M059J (cell line): ENCODE data around the gene ZNF830. TPM values are rescaled to one million over a fixed set of nuclear protein-coding genes. Genes with fewer than 3 reads are reported as not detected.
"Not testable (repeated sequence)": the region's sequence is repeated elsewhere in the genome, so short reads cannot be mapped to it uniquely, and the experiment has no call there.

Experiments used
- DNase-seq: peaks from one replicate; pipeline ENCODE4 v3.0.0-alpha.2; 2012; ENCODE audit warnings: low read depth
- total RNA-seq: library from RNA; depleted of rRNA; stranded (reverse); fragments of >200 nt; shearing (Covaris generic); gene quantifications from 2 replicates; pipeline ENCODE4 v1.2.3, GENCODE V29; 2014; rRNA removed

Gene ZNF830
- total RNA-seq, 1 experiment from 2014 or later: 12.3 TPM

DNA sequence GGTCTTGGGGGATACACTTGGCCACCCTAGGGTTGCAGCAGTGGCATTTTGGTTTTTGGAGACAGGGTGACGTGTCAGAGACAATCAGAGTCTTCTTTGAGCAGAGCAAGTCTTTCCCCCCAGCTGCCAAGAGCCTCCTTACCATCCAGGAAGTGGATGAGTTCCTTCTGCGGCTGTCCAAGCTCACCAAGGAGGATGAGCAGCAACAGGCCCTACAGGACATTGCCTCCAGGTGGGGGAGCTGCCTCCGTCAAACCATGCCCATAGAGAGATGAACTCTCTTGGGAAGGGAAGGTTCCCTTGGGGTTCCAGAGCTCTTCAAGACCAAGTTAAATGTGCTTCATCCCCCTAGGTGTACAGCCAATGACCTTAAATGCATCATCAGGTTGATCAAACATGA is 30.3 kb downstream of the ZNF830 start:
- no peak for DNase-seq

DNA sequence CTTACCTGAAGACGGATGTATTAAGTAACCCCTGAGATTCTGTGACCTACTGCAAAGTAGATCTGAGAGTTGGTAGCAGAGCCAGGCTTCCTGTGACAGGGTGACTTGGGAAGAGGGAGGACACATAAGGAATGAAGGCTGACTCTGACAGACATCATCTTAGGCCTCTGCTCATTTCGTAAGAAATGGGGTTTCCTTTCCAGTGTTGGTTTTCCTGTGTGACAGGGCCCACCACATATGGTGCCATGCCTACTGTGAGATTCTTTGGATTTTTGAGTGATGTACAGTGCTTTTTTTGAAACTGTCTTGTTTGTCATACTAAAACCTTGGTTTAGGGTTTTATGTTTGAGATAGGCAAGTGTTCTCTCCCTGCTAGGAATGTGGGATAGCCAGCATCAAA is 31.7 kb downstream of the ZNF830 start:
- no peak for DNase-seq

GRCh38 chr17:34996422-34997285 is 35.3 kb downstream of the ZNF830 start:
- no peak for DNase-seq

DNA sequence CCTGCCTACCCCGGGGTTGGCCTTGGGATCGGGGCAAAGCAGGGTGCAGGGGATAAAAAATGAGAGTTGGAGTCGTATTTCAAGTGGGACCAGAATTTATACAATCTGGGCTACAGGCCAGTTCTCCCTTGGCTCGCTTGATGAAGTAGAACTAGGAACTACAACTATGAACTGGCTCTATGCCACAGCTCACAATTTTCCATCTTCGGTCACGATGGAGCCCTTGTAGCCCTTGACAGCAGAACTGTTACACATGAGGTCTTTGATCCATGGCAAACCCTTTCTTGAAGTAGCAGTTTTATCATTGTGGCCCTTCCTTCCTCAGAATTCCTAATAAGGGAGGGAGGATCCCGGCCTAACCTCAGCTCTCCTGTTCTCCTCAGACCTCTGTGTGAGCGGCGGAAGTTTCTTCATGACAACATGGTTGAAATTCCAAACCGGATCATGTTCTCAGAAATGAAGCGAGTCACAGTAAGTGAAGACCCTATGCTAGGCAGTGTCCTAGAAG is 36.1 kb downstream of the ZNF830 start:
- DNase-seq: no peak

GRCh38 chr17:34998205-34998604 is 36.9 kb downstream of the ZNF830 start:
- peak; percentile 58 for DNase-seq

DNA sequence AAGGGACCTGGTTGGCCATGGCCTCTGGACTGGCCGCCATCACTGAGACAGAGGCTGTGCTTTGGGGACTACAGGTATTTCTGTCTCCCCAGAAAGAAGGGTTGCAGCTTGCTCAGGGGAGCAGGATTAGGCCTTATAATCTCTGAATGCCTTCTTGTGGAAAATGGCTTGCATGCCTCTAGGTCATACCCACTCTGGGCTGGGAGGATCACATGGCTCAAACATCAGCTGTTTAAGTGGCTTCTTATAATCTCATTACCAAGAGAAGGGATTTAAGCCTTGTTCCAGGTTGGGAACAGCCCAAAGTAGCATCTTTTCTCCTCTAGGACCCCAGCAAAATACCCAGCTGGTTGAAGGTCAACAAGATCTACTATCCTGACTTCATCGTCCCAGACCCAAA is 38.1 kb downstream of the ZNF830 start:
- DNase-seq: no peak

DNA sequence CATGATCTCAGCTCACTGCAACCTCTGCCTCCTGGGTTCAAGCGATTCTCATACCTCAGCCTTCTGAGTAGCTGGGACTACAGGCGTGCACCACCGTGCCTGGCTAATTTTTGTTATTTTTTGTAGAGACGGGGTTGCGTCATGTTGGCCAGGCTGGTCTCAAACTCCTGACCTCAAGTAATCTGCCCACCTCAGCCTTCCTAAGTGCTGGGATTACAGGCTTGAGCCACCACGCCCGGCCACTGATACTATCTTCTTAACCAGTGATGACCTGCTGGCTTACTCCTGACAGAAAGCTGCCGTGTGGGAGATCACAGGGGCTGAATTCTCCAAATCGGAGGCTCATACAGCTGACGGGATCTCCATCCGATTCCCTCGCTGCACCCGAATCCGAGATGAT is 39.6 kb downstream of the ZNF830 start:
- not testable (repeated sequence) for DNase-seq

DNA sequence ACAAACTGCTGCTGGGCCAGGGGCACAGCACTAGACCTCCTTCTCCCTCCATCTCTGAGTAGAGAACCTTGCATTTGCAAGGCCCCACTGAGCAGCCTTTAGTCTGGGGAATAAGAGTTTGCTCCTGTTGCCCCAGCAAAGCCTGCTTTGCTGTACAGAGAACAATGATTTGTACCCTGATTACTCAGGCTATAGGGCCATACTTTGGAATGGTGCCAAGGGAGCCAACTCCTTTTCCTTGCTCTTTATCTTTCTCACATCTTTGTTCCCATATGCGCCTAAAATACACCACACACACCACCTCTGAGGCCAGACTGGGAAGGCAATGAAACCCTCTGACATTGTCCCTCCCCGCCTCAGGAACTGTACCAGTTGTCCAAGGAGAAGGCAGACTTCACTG is 40.2 kb downstream of the ZNF830 start:
- DNase-seq: peak; percentile 7

GRCh38 chr17:35002876-35003551 is 41.7 kb downstream of the ZNF830 start:
- DNase-seq: peak; percentile 9

- DNase-seq: no peak
These were observed 42.4 kb downstream of the ZNF830 start for GRCh38 chr17:35003778-35004177.

- DNase-seq: no peak
These were observed 45.0 kb downstream of the ZNF830 start for GRCh38 chr17:35006345-35006744.

GRCh38 chr17:35006961-35007360 is 45.6 kb downstream of the ZNF830 start:
- no peak for DNase-seq

DNA sequence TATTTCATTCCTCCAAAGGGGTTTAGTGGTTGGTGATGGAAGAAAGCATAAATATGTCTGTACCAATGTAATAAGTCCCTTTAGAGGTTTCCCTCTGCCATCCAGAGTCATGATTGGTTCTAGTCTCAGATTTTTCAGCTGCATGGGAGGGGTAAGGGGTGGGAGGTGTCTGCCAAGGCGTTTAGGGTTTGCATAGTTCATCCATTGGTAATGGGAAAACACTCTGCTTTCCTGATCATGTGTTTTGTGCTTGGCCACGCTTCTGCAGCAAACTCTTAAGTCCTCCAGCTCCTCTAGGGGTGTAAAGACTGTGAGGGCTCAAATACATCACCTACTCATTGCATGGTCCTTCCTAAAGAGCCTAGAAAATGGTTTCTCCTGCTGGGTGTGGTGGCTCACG is 48.8 kb downstream of the ZNF830 start:
- no peak for DNase-seq

GRCh38 chr17:35011671-35012216 is 50.4 kb downstream of the ZNF830 start:
- no peak for DNase-seq

Other genes starting within 250 kb of the ZNF830 start
- gene CCT6B, start 80 bp upstream of the ZNF830 start, total RNA-seq: 1.0 and 1.1 TPM in 2 replicates
- 18.7 and 33.5 TPM in 2 replicates for gene LIG3, start 19.0 kb downstream of the ZNF830 start, total RNA-seq
- gene RFFL, start 102.2 kb downstream of the ZNF830 start, total RNA-seq: 21.3 TPM in 2 replicates
- 8.4 and 10.0 TPM in 2 replicates for gene RAD51D, start 158.3 kb downstream of the ZNF830 start, total RNA-seq
- gene FNDC8, start 160.1 kb downstream of the ZNF830 start, total RNA-seq: not detected in 2 replicates
- 13.3 and 17.8 TPM in 2 replicates for gene NLE1, start 180.8 kb downstream of the ZNF830 start, total RNA-seq
- gene UNC45B, start 186.3 kb downstream of the ZNF830 start, total RNA-seq: 0.05 TPM in 1 of 2 replicates, not detected in the other
- not detected in 2 replicates for gene SLC35G3, start 232.9 kb downstream of the ZNF830 start, total RNA-seq